Testis (tissue), 2 donors: ENCODE results near the gene KANSL1L.

ENCODE experiments used
- CTCF ChIP-seq, 3 experiments: fragments of 450-650 bp in 2 of 3; fragments of 200-600 bp in 1 of 3; sonication (generic) in 1 of 3; IDR thresholded peaks; one replicate each; pipeline ENCODE4 v1.5.1; 2016 to 2019; ENCODE audit warnings: antibody characterized with exemption in 3 of 3, mild to moderate bottlenecking in 2 of 3, moderate library complexity in 1 of 3
- POLR2A ChIP-seq: fragments of 450-650 bp; IDR thresholded peaks from one replicate; pipeline ENCODE4 v1.6.1; 2017; ENCODE audit warnings: antibody characterized with exemption, mild to moderate bottlenecking, moderate library complexity

GRCh38 chr2:209984291-209984690 is 186.9 kb downstream of the KANSL1L start:
- TF ChIP-seq CTCF (IDR thresholded peaks at IDR 0.05) (no peak), POLR2A (no peak)
